HepG2 (cell line): ENCODE data around the gene CIART. TPM values are rescaled to one million over a fixed set of nuclear protein-coding genes. Genes with fewer than 3 reads are reported as not detected.
A peak's percentile ranks its signal among the peaks of the same experiment; 100 is the strongest.

Experiments used
- ATRX ChIP-seq: sonication (generic); formaldehyde crosslinking; IDR thresholded peaks from 2 replicates; pipeline ENCODE4 v1.4.0; 2020; ENCODE audit warnings: missing genetic modification reagents, borderline replicate concordance
- CC2D1A ChIP-seq: sonication (generic); formaldehyde crosslinking; IDR thresholded peaks from 2 replicates; pipeline ENCODE4 v1.8.1; 2023; ENCODE audit warnings: mild to moderate bottlenecking, missing genetic modification reagents
- FOSL1 ChIP-seq: sonication (generic); formaldehyde crosslinking; IDR thresholded peaks from 2 replicates; pipeline ENCODE4 v1.9.0; 2021; ENCODE audit warnings: missing genetic modification reagents, borderline replicate concordance
- GMEB2 ChIP-seq: IDR thresholded peaks from 2 replicates; pipeline ENCODE4 v1.6.1; 2016; ENCODE audit warnings: missing biosample characterization, missing genetic modification reagents, low read depth
- HMGXB4 ChIP-seq, 2 experiments: sonication (generic) in 1 of 2; formaldehyde crosslinking in 1 of 2; IDR thresholded peaks; 2 replicates each; pipeline versions ENCODE4 v1.4.0 to v1.6.1; 2018 to 2020; ENCODE audit warnings: missing genetic modification reagents in 2 of 2, borderline replicate concordance in 1 of 2, low read depth in 1 of 2, mild to moderate bottlenecking in 1 of 2, missing biosample characterization in 1 of 2
- HOXA5 ChIP-seq: sonication (generic); formaldehyde crosslinking; IDR thresholded peaks from 2 replicates; pipeline ENCODE4 v1.4.0; 2020; ENCODE audit warnings: missing genetic modification reagents
- IKZF5 ChIP-seq: IDR thresholded peaks from 2 replicates; pipeline ENCODE4 v1.6.1; 2018; ENCODE audit warnings: missing genetic modification reagents, mild to moderate bottlenecking, missing compliant biosample characterization
- ISL2 ChIP-seq: sonication (generic); formaldehyde crosslinking; IDR thresholded peaks from 2 replicates; pipeline ENCODE4 v1.5.0; 2020; ENCODE audit warnings: missing genetic modification reagents
- KDM5B ChIP-seq: sonication (generic); formaldehyde crosslinking; IDR thresholded peaks from 2 replicates; pipeline ENCODE4 v1.4.0; 2020; ENCODE audit warnings: missing genetic modification reagents, mild to moderate bottlenecking, borderline replicate concordance
- NAIF1 ChIP-seq: sonication (generic); formaldehyde crosslinking; IDR thresholded peaks from 2 replicates; pipeline ENCODE4 v1.5.0; 2020; ENCODE audit warnings: mild to moderate bottlenecking, missing genetic modification reagents, borderline replicate concordance
- PHF20 ChIP-seq: sonication (generic); formaldehyde crosslinking; IDR thresholded peaks from 2 replicates; pipeline ENCODE4 v1.5.0; 2020; ENCODE audit warnings: mild to moderate bottlenecking, missing genetic modification reagents
- SALL1 ChIP-seq: sonication (generic); formaldehyde crosslinking; IDR thresholded peaks from 2 replicates; pipeline ENCODE4 v1.8.0; 2022; ENCODE audit warnings: mild to moderate bottlenecking, missing genetic modification reagents
- SMAD1 ChIP-seq: sonication (generic); formaldehyde crosslinking; IDR thresholded peaks from 2 replicates; pipeline ENCODE4 v1.4.0; 2020; ENCODE audit warnings: missing genetic modification reagents, low read depth, mild to moderate bottlenecking, borderline replicate concordance
- SP4 ChIP-seq: sonication (generic); formaldehyde crosslinking; IDR thresholded peaks from 2 replicates; pipeline ENCODE4 v1.8.1; 2023; ENCODE audit warnings: mild to moderate bottlenecking, missing genetic modification reagents
- TIGD3 ChIP-seq: sonication (generic); formaldehyde crosslinking; IDR thresholded peaks from 2 replicates; pipeline ENCODE4 v1.5.1; 2020; ENCODE audit warnings: mild to moderate bottlenecking, missing genetic modification reagents, borderline replicate concordance
- ZFYVE20 ChIP-seq: sonication (generic); formaldehyde crosslinking; IDR thresholded peaks from 2 replicates; pipeline ENCODE4 v1.8.0; 2023; ENCODE audit warnings: low read depth, mild to moderate bottlenecking, moderate library complexity, missing genetic modification reagents, borderline replicate concordance
- ZNF263 ChIP-seq: sonication (generic); formaldehyde crosslinking; IDR thresholded peaks from 2 replicates; pipeline ENCODE4 v1.4.0; 2020; ENCODE audit warnings: missing genetic modification reagents
- ZNF275 ChIP-seq: sonication (generic); formaldehyde crosslinking; IDR thresholded peaks from 2 replicates; pipeline ENCODE4 v1.8.0; 2022; ENCODE audit warnings: missing genetic modification reagents, mild to moderate bottlenecking, inconsistent platforms, borderline replicate concordance
- ZNF350 ChIP-seq: sonication (generic); formaldehyde crosslinking; IDR thresholded peaks from 2 replicates; pipeline ENCODE4 v1.4.0; 2020; ENCODE audit warnings: mild to moderate bottlenecking, low read depth, missing genetic modification reagents, borderline replicate concordance
- ZNF562 ChIP-seq: sonication (generic); formaldehyde crosslinking; IDR thresholded peaks from 2 replicates; pipeline ENCODE4 v1.8.0; 2022; ENCODE audit warnings: missing genetic modification reagents, borderline replicate concordance
- polyA plus RNA-seq, 8 experiments: library from polyadenylated mRNA; depleted of rRNA in 3 of 8; stranded (reverse) in 7 of 8; unstranded in 1 of 8; fragments of >200 nt; fragmentation: Illumina TruSeq in 4 of 8; extraction: Trizol in 4 of 8; gene quantifications; 2 replicates each; pipeline versions ENCODE4 v1.2.1 to v1.2.3, GENCODE V29; 2011 to 2016; ENCODE audit warnings: low read depth in 4 of 8, missing spikeins in 1 of 8, mixed read lengths in 1 of 8; ENCODE audit not compliant: insufficient read depth in 1 of 8
- total RNA-seq, 5 experiments: library from RNA; depleted of rRNA; stranded (reverse); fragments of >200 nt; fragmentation: Illumina TruSeq; extraction: Trizol; gene quantifications; 2 replicates each; pipeline ENCODE4 v1.2.3, GENCODE V29; 2016; ENCODE audit warnings: low read depth in 1 of 5

The CIART gene
- total and polyA plus RNA-seq, 2 of the 13 experiments (the other 11 are each of a cell fraction or from before 2014, with no cell fraction given), result 0.58 TPM; not detected in 1

GRCh38 chr1:150268705-150269403 lies 13.5 kb upstream of the CIART start, which contains the start of gene APH1A (continued):
- TF ChIP-seq HMGXB4 (CRISPR knock-in tag; IDR thresholded peaks at IDR 0.05; ENCODE audit: borderline replicate concordance in 1 of 2, low read depth in 1 of 2), result peak in 1 of 2 experiments; percentile 54; a peak in 2 of 4 replicates
- peak; percentile 89 for TF ChIP-seq SP4 (CRISPR knock-in tag)
- TF ChIP-seq SMAD1 (CRISPR knock-in tag), result peak; percentile 65; the same call in 1 of the 2 replicates
- TF ChIP-seq TIGD3, result peak; percentile 45; the same call in 1 of the 2 replicates
- TF ChIP-seq ZNF562 (CRISPR knock-in tag), result no peak
- no peak for TF ChIP-seq ATRX (CRISPR knock-in tag)
- 0 out of 2 replicates have a peak, but pooled peaks have one; percentile 30 for TF ChIP-seq ZNF263 (CRISPR knock-in tag)
- no peak for TF ChIP-seq ZFYVE20
- TF ChIP-seq GMEB2 (CRISPR knock-in tag), result peak; percentile 36; the same call in 1 of the 2 replicates
- TF ChIP-seq PHF20 (CRISPR knock-in tag), result peak; percentile 79
- peak; percentile 84; the same call in 1 of the 2 replicates for TF ChIP-seq KDM5B (CRISPR knock-in tag)
- TF ChIP-seq SALL1 (CRISPR knock-in tag), result peak; percentile 53
- no peak for TF ChIP-seq FOSL1 (CRISPR knock-in tag)
- no peak for TF ChIP-seq CC2D1A
- TF ChIP-seq IKZF5 (CRISPR knock-in tag), result peak; percentile 65
- TF ChIP-seq NAIF1 (CRISPR knock-in tag), result 0 out of 2 replicates have a peak, but pooled peaks have one; percentile 34
- peak; percentile 57; the same call in 1 of the 2 replicates for TF ChIP-seq ISL2 (CRISPR knock-in tag)
- TF ChIP-seq ZNF350 (CRISPR knock-in tag), result peak; percentile 78
- TF ChIP-seq HOXA5 (CRISPR knock-in tag), result peak; percentile 78; the same call in 1 of the 2 replicates
- TF ChIP-seq ZNF275 (CRISPR knock-in tag), result peak; percentile 61; the same call in 1 of the 2 replicates
